HG03060 (cell line): Measurements from ENCODE around the gene SIPA1L3.
A peak's percentile ranks its signal among the peaks of the same experiment; 100 is the strongest.
"Not testable (repeated sequence)": the region's sequence is repeated elsewhere in the genome, so short reads cannot be mapped to it uniquely, and the experiment has no call there.

Experiments used
- ATAC-seq: cut with Tn5 transposase; IDR thresholded peaks from one replicate; pipeline ENCODE4 v1.9.1; 2021; ENCODE audit warnings: low read depth, moderate number of reproducible peaks; ENCODE audit not compliant: unreplicated experiment

SIPA1L3 gene

DNA sequence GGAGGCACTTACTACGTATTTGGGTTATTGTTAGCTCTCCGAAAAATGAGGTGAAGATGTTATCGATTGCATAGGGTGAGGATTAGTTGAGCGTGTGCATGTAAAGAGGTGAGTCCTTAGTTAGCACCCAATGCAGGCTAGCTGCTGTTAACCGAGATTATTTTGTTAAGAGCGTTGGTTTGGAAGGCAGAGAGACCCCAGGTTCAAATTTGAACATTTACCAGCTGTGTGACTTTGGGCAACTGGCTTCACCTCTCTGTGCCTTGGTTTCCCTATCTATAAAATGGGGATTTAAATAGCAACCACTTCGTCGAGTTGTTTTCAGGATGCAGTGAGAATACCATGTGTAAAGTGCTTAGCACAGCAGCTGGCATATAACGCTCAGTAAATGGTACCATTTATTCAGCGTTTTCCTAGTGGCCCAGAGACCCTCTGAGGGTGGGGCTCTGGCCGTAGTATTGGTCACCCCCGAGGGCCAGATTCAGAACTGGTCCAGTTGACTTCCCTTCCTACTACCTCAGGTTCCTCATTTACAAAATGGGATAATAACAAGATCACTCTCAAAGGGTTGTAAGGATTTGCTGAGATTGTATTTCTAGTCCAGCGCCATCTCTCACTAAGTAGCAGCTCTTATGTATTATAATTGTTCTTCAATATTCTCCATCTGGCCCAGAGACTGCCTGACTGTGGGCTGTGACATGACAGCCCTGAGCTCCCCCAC is 887 bp downstream of the SIPA1L3 start:
- no peak for ATAC-seq

DNA sequence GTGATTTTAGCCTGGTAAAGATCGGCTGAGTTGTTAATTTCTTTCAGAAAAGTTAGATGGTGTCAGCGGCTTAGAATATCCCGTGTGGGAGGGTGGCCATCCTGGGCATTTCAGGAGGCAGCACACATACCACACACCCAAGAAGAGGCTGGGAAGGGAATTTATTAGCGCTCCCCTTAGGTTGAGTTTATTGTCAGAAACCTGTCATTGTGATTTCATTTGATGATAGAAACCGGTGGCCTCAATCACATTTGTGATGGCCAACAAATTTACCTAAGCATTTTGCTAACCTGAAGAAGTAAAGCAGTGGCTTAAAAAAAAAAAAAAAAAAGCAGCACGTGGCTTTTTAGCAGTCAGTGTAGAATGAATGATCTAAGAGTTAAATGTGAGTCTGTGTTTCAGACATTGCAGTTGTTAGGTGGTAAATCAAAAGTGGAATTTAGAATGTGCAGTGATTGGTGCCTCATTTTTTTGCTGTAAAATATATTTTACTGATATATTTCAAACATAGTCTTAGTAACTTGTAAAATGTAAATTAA is 2.7 kb downstream of the SIPA1L3 start:
- no peak for ATAC-seq

- ATAC-seq = no peak
Measured at GRCh38 chr19:37914908-37915307, 7.9 kb downstream of the SIPA1L3 start.

DNA sequence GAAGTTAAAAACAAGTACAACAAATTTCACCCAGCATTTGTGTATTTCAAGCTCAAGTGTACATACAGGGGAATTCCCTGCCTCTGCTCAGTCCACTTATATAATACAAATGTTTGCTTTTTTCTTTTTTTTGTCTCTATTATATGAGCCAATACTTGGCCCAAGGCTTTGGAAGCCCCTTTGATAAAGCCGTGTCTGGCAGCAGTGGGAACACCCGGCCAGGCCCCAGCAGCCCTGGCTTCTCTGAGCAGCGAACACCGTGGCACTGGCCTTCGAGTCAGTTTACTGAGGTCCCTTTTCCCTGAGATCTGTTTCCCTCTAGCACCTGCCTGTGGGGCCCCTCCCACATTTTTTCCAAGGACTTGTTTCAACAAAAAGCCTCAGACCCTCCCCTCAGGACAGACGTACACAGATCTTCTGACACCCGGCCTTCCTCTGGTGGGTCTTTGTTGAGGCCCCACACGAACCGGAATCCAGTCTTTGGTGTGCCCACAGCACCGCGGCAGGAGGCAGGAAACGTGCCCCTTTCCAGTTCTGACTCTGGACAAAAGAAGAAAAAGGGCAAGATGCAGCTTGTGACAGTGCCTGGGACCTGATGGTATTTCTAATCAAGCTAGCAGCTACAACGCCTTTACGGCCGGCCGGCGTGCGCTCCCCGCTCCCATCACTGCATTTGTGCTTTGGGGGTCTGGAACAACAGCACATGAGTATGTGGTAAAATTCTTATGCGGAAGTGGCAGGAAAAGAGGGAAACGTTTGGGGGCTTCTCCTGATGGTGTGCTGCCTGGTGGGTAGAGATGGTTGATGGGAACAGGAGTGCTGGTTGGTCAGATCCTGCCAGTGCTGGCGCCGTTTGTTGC is 13.8 kb downstream of the SIPA1L3 start:
- ATAC-seq = no peak

GRCh38 chr19:37924573-37924972 is 17.6 kb downstream of the SIPA1L3 start:
- not testable (repeated sequence) for ATAC-seq

DNA sequence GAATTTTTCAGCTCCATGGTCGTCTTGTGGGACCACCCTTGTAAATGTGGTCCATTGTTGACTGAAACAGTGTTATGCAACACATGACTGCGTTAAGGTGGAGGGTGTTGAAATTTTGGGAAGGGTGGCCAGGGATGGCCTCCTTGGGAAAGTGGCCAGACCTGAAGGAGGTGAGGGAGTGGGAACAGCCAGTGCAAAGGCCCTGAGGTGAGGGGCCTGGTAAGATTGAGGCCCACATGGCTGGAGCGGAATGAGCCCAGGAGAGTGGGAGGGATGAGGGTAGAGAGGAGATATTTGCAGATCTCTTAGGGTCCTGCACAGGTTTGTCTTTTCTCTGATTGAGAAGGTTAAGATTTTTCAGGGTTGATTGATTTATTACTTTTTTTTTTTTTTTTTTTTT is 18.2 kb downstream of the SIPA1L3 start:
- ATAC-seq = no peak

DNA sequence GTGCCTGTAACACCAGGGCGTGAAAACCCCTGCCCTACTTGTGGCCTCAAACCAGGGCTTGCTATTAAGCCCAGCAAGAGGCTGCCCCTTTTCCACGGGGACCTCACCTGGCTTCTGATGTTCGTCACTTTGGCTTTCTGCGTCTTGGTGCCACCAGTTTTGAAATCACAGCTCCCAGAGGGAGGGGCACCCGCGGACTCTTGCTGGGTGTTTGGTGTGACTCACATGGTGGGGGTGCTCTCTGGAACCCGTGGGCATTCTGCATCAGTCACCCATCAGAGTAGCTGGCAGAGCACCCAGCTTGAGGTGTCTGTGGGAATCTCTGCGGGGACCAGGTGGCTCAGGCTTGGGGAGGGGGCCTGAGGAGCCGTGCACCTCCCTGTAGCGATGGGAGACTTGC is 19.2 kb downstream of the SIPA1L3 start:
- ATAC-seq = no peak

DNA sequence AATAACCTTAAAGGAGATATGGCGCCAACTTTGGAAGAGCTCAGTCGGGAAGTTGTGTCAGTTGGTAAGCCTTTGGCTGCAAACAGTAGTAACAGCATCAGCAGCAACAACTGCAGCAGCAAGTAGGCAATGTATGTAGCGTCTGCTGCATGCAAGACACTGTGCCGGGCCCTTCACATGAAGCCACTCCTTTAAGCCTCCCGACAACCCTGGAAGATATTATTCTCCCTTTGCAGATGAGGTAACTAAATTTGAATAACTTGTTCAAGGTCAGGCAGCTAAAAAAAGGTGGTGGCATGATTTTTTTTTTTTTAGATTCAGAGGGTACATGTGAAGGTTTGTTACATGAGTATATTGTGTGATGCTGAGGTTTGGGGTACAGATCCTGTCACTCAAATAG is 19.7 kb downstream of the SIPA1L3 start:
- no peak for ATAC-seq

- peak; percentile 37 for ATAC-seq
Measured at GRCh38 chr19:37928527-37929286, 21.7 kb downstream of the SIPA1L3 start.

- ATAC-seq = no peak
Measured at GRCh38 chr19:37929355-37929923, 22.4 kb downstream of the SIPA1L3 start.

GRCh38 chr19:37930416-37930815 is 23.4 kb downstream of the SIPA1L3 start:
- ATAC-seq = no peak

DNA sequence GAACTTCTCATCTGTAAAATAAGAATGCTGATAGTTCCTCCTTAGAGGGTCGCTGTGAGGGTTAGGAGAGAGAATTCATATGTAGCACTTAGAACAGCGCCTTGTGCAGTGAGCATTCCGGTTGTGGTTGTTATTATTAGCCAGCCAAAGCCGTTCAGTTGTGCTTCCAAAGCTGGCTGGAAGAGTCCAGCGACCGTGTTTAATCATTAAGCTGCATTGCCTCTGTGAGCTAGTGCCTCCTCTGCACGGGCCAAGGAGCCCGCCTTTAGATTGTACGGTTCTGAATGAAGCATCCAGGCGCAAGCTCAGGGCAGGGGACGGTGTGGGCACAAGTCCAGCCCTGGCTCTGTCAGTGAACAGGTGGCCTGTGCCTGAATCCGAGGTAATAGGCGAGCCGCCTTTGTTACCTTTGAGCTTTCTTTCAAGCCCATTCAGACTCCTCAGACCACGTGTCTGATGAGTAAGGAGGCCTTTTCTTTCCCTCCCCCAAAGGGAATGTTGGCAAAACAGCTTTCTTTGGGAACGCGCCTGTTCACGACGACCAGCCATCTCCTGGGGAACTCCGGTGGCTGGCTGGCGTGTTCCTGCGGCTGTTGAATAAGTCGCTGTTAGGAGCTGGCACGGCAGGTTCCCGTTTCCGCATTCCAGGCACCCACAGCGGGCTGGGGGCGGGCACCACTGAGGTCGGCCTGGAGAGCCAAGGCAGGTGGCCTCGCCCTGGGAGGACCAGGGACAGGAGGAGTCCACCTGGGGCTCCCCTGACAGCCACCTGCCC is 25.1 kb downstream of the SIPA1L3 start:
- no peak for ATAC-seq

DNA sequence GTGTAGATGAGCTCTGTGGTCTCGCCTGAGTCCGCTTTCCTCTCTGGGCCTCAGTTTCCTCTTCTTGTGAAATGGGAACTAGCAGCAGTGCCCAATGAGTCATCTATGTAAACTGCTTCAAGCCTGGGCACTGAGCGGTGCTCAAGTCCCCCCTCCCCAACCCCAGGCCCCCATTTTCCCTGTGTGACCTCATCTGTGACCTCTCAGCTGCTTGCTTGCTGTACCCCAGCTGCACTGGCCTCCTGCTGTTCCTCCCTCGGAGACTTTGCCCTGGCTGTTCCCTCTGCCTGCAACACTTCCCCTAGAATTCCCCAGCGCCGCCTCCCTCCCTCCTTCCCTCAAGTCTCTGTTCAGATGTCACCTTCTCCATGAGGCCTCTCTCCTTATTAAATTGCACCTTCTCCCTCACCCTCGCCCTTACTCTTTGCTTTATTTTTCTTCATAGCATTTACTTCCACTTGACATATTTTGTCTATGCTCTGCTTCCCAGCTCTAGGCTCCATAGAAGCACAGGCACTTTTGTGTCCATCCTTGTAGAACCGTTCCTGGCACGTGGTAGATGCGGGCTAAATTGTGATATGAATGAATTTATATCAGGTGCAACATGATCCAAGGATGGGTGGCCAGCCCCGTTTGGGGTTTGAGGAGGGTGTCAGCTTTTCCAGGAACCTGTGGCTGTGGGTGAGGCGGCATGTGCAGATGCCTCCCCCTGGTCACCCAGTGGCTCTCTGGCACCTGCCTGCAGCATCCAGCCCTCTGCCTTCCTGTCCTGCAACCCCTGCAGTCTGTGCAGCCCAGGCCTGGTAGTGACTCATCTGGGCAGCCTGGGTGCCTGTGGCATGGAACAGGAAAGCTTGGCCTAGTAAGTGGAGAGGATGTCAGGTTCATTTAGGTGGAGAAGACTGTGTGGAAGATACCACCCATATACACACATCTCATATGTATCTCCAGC is 26.3 kb downstream of the SIPA1L3 start:
- ATAC-seq = no peak

GRCh38 chr19:37933937-37934358 is 26.9 kb downstream of the SIPA1L3 start:
- ATAC-seq = no peak

DNA sequence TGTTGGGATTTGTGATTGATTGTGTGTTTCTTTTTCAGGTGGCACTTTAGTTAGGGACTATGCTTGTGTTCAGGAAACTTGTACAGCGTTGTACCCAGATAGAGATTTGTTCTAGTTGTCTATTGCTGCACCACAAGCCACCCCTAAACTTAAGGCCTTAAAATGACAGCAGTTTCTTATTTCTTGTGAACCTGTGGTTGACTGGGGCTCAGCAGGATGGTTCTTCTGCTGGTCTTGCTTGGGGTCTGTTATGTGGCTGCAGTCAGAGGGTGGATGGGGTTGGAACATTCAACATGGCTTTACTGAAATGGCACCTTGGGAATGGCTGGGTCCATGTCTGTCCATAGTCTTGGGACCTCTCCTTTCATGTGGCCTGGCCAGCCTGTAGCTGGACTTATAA is 28.3 kb downstream of the SIPA1L3 start:
- no peak for ATAC-seq

GRCh38 chr19:37936166-37936565 is 29.2 kb downstream of the SIPA1L3 start:
- no peak for ATAC-seq

DNA sequence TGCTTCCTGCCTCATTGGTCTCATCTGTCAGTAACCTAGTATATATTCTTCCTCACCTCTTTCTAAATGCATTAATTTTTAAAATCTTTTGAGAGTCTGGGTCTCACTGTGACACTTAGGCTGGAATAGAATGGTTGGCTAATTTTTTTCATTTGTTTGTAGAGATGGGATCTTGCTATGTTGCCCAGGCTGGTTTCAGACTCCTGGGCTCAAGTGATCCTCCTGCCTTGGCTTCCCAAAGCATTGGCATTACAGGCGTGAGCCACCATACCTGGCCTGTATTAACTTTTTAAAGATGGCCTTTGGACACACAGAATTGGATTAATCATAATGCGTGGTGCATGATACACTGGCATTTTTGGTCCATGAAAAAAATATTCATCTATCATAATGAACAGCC is 29.9 kb downstream of the SIPA1L3 start:
- no peak for ATAC-seq

- ATAC-seq = no peak
Measured at GRCh38 chr19:37938353-37938752, 31.3 kb downstream of the SIPA1L3 start.
